HEK293T (cell line): ENCODE measurements around the gene LIMD2.
A peak's percentile ranks its signal among the peaks of the same experiment; 100 is the strongest.

Experiments used
- CTCF ChIA-PET: fragments of 350-600 bp; formaldehyde crosslinking; extraction: SDS; loops from one replicate; lab custom pipeline; 2021; ENCODE audit warnings: antibody characterized with exemption, inconsistent platforms; lab: Yijun Ruan, JAX
- POLR2A ChIA-PET: fragments of 350-600 bp; formaldehyde crosslinking; extraction: SDS; loops from one replicate; lab custom pipeline; 2020; ENCODE audit warnings: antibody characterized with exemption, inconsistent platforms; lab: Yijun Ruan, JAX
- DNase-seq: peaks from one replicate; pipeline ENCODE4 v3.0.0; 2012; ENCODE audit warnings: mixed read lengths; ENCODE audit errors: extremely low spot score
- ARNT ChIP-seq: fragments of 450-650 bp; IDR thresholded peaks from 2 replicates; pipeline ENCODE4 v1.6.1; 2017; ENCODE audit warnings: mild to moderate bottlenecking
- BHLHE40 ChIP-seq: fragments of 450-650 bp; IDR thresholded peaks from 2 replicates; pipeline ENCODE4 v1.6.1; 2016; ENCODE audit warnings: mild to moderate bottlenecking, moderate library complexity, borderline replicate concordance
- CTBP1 ChIP-seq: fragments of 450-650 bp; IDR thresholded peaks from 2 replicates; pipeline ENCODE4 v1.6.1; 2016; ENCODE audit warnings: borderline replicate concordance
- ELF4 ChIP-seq: fragments of 450-650 bp; IDR thresholded peaks from 2 replicates; pipeline ENCODE4 v1.6.1; 2017; ENCODE audit warnings: antibody characterized with exemption
- FOXA1 ChIP-seq: fragments of 450-650 bp; IDR thresholded peaks from 2 replicates; pipeline ENCODE4 v1.6.1; 2016; ENCODE audit warnings: mild to moderate bottlenecking
- FOXK2 ChIP-seq: fragments of 450-650 bp; IDR thresholded peaks from 2 replicates; pipeline ENCODE4 v1.6.1; 2016; ENCODE audit warnings: mild to moderate bottlenecking
- FOXM1 ChIP-seq: fragments of 450-650 bp; IDR thresholded peaks from 2 replicates; pipeline ENCODE4 v1.6.1; 2017; ENCODE audit warnings: mild to moderate bottlenecking, borderline replicate concordance
- HDGF ChIP-seq: fragments of 450-650 bp; IDR thresholded peaks from 2 replicates; pipeline ENCODE4 v1.6.1; 2017; ENCODE audit warnings: antibody characterized with exemption, borderline replicate concordance
- L3MBTL2 ChIP-seq: fragments of 450-650 bp; conservative IDR thresholded peaks from 2 replicates; pipeline ENCODE4 v1.6.1; 2016; ENCODE audit warnings: mild to moderate bottlenecking
- LEF1 ChIP-seq: fragments of 450-650 bp; IDR thresholded peaks from 2 replicates; pipeline ENCODE4 v1.6.1; 2017; ENCODE audit warnings: mild to moderate bottlenecking, borderline replicate concordance
- NFRKB ChIP-seq: fragments of 450-650 bp; IDR thresholded peaks from 2 replicates; pipeline ENCODE4 v1.6.1; 2016; ENCODE audit warnings: mild to moderate bottlenecking, moderate library complexity
- SP1 ChIP-seq: fragments of 450-650 bp; IDR thresholded peaks from 2 replicates; pipeline ENCODE4 v1.6.1; 2017
- SUZ12 ChIP-seq: fragments of 450-650 bp; IDR thresholded peaks from 2 replicates; pipeline ENCODE4 v1.6.1; 2016; ENCODE audit warnings: mild to moderate bottlenecking
- TARDBP ChIP-seq: fragments of 450-650 bp; IDR thresholded peaks from 2 replicates; pipeline ENCODE4 v1.6.1; 2016
- ZNF384 ChIP-seq: fragments of 450-650 bp; IDR thresholded peaks from 2 replicates; pipeline ENCODE4 v1.6.1; 2016
- TF ChIP-seq, protein P1 (sequence below): fragments of 450-650 bp; IDR thresholded peaks from 2 replicates; pipeline ENCODE4 v1.6.1; 2016

Gene LIMD2

DNA sequence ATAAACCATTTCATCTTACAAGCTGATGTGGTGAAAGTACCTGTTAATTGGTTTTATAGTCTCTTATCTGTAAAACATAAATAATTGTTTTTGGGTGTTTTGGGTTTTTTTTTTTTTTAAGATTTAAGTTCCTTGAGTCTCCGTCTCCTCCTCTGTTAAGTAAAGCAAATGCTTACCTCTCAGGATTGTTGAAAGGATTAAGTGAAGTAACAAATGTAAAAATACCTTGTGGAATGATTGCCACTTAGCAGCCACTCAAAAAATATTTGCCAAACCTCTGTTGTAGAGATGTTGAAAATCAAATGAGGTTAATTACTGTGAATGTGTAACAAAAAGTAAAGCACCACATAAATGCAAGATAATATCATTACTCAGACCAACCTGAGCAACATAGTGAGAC, 19.2 kb downstream of the LIMD2 start:
- no peak for TF ChIP-seq LEF1
- no peak for TF ChIP-seq HDGF
- TF ChIP-seq ELF4 = no peak
- no peak for TF ChIP-seq BHLHE40
- no peak for TF ChIP-seq SUZ12
- no peak for TF ChIP-seq ARNT
- TF ChIP-seq FOXM1 = no peak
- TF ChIP-seq, protein P1, sequence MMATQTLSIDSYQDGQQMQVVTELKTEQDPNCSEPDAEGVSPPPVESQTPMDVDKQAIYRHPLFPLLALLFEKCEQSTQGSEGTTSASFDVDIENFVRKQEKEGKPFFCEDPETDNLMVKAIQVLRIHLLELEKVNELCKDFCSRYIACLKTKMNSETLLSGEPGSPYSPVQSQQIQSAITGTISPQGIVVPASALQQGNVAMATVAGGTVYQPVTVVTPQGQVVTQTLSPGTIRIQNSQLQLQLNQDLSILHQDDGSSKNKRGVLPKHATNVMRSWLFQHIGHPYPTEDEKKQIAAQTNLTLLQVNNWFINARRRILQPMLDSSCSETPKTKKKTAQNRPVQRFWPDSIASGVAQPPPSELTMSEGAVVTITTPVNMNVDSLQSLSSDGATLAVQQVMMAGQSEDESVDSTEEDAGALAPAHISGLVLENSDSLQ = no peak
- TF ChIP-seq ZNF384 = no peak
- no peak for TF ChIP-seq TARDBP
- TF ChIP-seq CTBP1 = no peak
- DNase-seq = no peak
- POLR2A ChIA-PET = interaction anchor here (1.8 kb wide), 1 partner anchor 93 kb away, joined by 5 read pairs; the partner anchor contains the start of genes CCDC47 and DDX42
- CTCF ChIA-PET = no interaction called here

DNA sequence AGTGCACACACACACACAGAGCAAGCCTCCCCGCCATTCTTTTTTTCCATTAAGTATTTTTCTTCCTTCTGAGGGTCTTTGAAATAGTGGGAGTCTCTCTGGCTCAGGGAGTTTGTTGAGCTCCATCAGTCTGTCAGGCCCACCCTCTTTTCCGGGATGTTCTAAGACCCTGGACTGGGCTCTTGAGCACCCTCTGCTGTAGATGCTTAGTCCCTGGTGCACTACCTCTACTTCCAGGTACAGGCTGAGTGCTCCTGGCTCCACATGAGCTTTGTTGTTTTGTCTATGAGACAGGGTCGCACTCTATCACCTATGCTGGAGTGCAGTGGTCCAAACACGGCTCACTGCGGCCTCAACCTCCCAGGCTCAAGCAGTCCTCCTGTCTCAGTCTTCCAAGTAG, 20.7 kb downstream of the LIMD2 start:
- ChIA-PET CTCF (interaction anchor here (0.6 to 1.4 kb wide), 3 partner anchors 9 to 123 kb away, joined by 3 to 5 read pairs (median 4); no protein-coding TSS in a partner anchor), POLR2A (no interaction called here)
- TF ChIP-seq ELF4 = no peak
- no peak for TF ChIP-seq TARDBP
- TF ChIP-seq L3MBTL2 = no peak
- no peak for TF ChIP-seq FOXK2
- TF ChIP-seq, protein P1 = no peak
- no peak for TF ChIP-seq ZNF384
- no peak for TF ChIP-seq SUZ12
- no peak for TF ChIP-seq HDGF
- no peak for TF ChIP-seq BHLHE40
- TF ChIP-seq FOXA1 = no peak
- TF ChIP-seq SP1 = no peak
- TF ChIP-seq CTBP1 = no peak
- no peak for DNase-seq

DNA sequence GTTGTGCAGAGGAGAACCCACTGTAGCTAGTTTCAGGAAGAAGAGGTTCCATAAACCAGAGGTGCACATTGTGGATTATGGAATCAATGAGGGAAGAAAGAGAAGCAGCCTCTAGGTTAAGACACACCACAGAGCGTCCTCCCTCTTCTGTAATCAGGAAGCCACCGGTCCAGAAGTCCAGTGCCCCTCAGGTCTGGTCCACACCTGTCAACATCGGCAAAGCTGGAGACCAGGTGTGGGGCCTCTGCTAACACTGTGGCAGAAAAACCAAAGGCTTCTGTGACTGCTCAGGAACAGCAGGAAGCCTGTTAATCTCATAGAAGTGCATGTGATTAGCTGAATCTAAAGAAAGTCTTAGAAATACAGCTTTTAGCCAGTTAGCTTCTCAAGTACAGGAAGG, 23.3 kb downstream of the LIMD2 start:
- no peak for TF ChIP-seq LEF1
- TF ChIP-seq FOXA1 = no peak
- no peak for TF ChIP-seq TARDBP
- TF ChIP-seq ARNT = no peak
- no peak for TF ChIP-seq ZNF384
- no peak for TF ChIP-seq SUZ12
- TF ChIP-seq HDGF = no peak
- TF ChIP-seq SP1 = no peak
- TF ChIP-seq NFRKB = no peak
- TF ChIP-seq L3MBTL2 = no peak
- TF ChIP-seq BHLHE40 = no peak
- TF ChIP-seq ELF4 = no peak
- TF ChIP-seq, protein P1 = no peak
- TF ChIP-seq FOXK2 = no peak
- TF ChIP-seq CTBP1 = no peak
- CTCF ChIA-PET = interaction anchor here (1.5 to 1.8 kb wide), 2 partner anchors 22 to 251 kb away, joined by 4 to 5 read pairs; no protein-coding TSS in a partner anchor
- DNase-seq = no peak
- POLR2A ChIA-PET = interaction anchor here (1.2 to 2.6 kb wide), 4 partner anchors 18 to 98 kb away, joined by 3 to 9 read pairs (median 8); partner anchors contain the start of genes CCDC47, DDX42 and MAP3K3

DNA sequence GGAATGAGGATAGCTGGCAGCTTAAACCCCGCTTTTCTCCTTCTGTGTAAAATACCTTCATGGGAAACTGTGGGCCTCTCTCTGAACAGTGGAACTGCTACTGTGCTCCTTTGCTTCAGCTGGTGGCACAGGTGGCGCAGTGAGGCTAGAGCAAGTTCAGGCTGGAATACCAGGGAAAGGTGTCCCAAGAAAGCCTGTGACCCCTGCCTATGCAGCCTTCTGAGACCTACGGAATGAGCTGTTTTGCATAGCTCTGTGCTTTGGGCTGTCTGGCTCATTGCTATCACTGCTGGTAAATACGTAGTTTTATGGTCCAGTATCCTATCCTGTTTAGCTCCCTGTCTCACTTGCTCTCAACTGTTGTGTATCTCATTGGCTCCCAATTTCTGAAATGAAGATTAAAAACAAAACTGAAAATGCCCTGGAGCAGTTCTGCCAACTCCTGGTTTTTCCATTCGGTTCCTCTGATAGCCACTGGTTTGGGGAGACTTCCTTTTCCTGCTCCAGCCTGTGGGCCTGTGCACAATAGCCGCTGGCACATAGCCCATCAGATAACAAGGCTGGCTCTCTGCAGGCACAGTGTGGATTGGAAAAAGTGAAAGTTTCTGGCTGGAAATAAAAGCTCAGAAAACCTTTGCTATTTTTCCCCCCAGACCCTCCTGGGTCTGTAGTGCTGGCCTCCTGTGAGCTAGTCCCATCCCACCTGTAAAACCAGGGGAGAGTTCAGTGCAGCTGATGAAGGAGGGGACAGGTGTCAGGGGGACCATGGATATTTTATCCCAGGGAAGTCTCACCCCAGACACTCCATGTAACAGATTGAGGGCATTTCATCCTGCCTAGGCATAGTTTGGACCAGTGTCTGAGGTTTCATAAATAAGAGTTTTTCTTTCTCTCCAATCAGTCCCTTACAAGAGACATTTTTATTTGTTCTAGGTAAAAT, 24.0 kb downstream of the LIMD2 start:
- peak; percentile 70 for DNase-seq
- POLR2A ChIA-PET = interaction anchor here (0.9 to 2.6 kb wide), 5 partner anchors 10 to 98 kb away, joined by 3 to 9 read pairs (median 8); partner anchors contain the start of genes CCDC47, DDX42 and MAP3K3
- CTCF ChIA-PET = interaction anchor here (1.5 to 1.8 kb wide), 2 partner anchors 23 to 250 kb away, joined by 4 to 5 read pairs; no protein-coding TSS in a partner anchor
- no peak for TF ChIP-seq NFRKB
- TF ChIP-seq, protein P1 = no peak
- TF ChIP-seq FOXA1 = no peak
- TF ChIP-seq LEF1 = no peak
- TF ChIP-seq BHLHE40 = no peak
- TF ChIP-seq FOXM1 = no peak
- no peak for TF ChIP-seq L3MBTL2
- no peak for TF ChIP-seq SUZ12
- TF ChIP-seq CTBP1 = no peak
- no peak for TF ChIP-seq HDGF
- no peak for TF ChIP-seq FOXK2
- no peak for TF ChIP-seq SP1
- TF ChIP-seq ARNT = no peak
- no peak for TF ChIP-seq ZNF384

DNA sequence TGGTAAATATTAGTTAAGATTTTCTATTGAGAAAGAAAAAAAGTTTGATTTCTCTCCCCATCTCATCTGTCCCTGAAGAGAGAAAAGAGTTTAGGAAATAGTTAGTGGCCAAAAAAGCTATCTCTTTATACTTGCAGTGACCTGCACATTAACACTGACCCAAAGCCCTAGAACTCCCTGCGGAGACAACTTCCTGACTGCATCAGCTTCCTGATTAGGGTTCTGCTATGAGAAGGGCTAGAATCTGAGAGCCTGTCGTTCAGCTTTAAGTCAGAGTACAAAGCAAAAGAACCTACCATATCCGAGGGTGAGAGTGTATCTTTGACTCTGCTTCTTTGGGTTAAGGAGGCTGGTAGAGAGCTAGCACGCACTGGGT, 24.7 kb downstream of the LIMD2 start:
- ChIA-PET CTCF (interaction anchor here (1.1 to 1.8 kb wide), 2 partner anchors 10 to 23 kb away, joined by 4 to 5 read pairs; no protein-coding TSS in a partner anchor), POLR2A (interaction anchor here (0.6 to 2.6 kb wide), 5 partner anchors 9 to 99 kb away, joined by 3 to 9 read pairs (median 3); partner anchors contain the start of genes CCDC47 and DDX42)
- no peak for DNase-seq
- TF ChIP-seq ZNF384 = no peak
- no peak for TF ChIP-seq ARNT
- no peak for TF ChIP-seq LEF1
- TF ChIP-seq SUZ12 = no peak
- no peak for TF ChIP-seq ELF4
- TF ChIP-seq CTBP1 = no peak
- TF ChIP-seq TARDBP = no peak
- no peak for TF ChIP-seq FOXK2
- no peak for TF ChIP-seq SP1
- TF ChIP-seq, protein P1 = no peak
- no peak for TF ChIP-seq FOXM1
- no peak for TF ChIP-seq FOXA1
- no peak for TF ChIP-seq BHLHE40
- no peak for TF ChIP-seq HDGF
- TF ChIP-seq L3MBTL2 = no peak
- TF ChIP-seq NFRKB = no peak
